ENCODE data around the gene RHOT2. TPM values are rescaled to one million over a fixed set of nuclear protein-coding genes. Genes with fewer than 3 reads are reported as not detected.

The RHOT2 gene
- total RNA-seq, 1 experiment from 2014 or later, result 98.5 TPM

- Histone ChIP-seq H3K27ac (ENCODE audit: low read depth, low read length) (peak overlapping the region; percentile 18; the same call in 1 of the 2 replicates), H3K4me3 (replicated peaks in 1 of 2; ENCODE audit: low read depth in 1 of 2, low read length in 2 of 2) (no peak overlapping the region), H3K79me2 (ENCODE audit: insufficient read depth, low read length) (peaks cover 30% of the 10 kb centered on the region), H3K27me3 (ENCODE audit: insufficient read depth, low read length) (no peaks in the 10 kb centered on the region), H3K4me1 (ENCODE audit: control insufficient read depth in 1 of 2, insufficient read depth in 2 of 2, low read length in 2 of 2) (peaks cover 3 to 40% of the 10 kb centered on the region in 2 experiments), H3K9ac (ENCODE audit: low read length) (no peak overlapping the region), H3K9me3 (ENCODE audit: control insufficient read depth in 1 of 2, insufficient read depth in 1 of 2, low read depth in 1 of 2, low read length in 2 of 2) (no peaks in the 10 kb centered on the region), H3K36me3 (ENCODE audit: control insufficient read depth in 1 of 2, insufficient read depth in 2 of 2, low read length in 2 of 2) (no peaks in the 10 kb centered on the region; a peak in 2 of 4 replicates), H2AFZ (ENCODE audit: low read depth, low read length, poor library complexity, severe bottlenecking) (no peak overlapping the region), H3K9me2 (ENCODE audit: insufficient read depth) (no peaks in the 10 kb centered on the region), H4K20me1 (ENCODE audit: insufficient read depth) (no peaks in the 10 kb centered on the region), H3K4me2 (ENCODE audit: low read length) (no peak overlapping the region)
- RAD21 ChIA-PET (ENCODE audit: low non-redundant PET in 1 of 2, low total read pairs in 2 of 2, uncharacterized antibody in 2 of 2, unreplicated experiment in 2 of 2), result no interaction called here
- intact Hi-C loops (cut with micrococcal nuclease), result no loop called here
- POLR2A ChIA-PET, result interaction anchor here (1.4 to 1.7 kb wide), 2 partner anchors 13 to 81 kb away, joined by 4 to 7 read pairs; partner anchors contain the start of genes CHTF18 and RPUSD1
- DNase-seq (ENCODE audit: low read depth, low spot score) (no peak), ATAC-seq (no peak)
- CTCF ChIA-PET, result no interaction called here
- no TSS peak for BruUV-seq (replicated peaks)
- TF ChIP-seq EGR1 (IDR thresholded peaks at IDR 0.05; ENCODE audit: low read depth), result no peak
- TF ChIP-seq, protein P1, sequence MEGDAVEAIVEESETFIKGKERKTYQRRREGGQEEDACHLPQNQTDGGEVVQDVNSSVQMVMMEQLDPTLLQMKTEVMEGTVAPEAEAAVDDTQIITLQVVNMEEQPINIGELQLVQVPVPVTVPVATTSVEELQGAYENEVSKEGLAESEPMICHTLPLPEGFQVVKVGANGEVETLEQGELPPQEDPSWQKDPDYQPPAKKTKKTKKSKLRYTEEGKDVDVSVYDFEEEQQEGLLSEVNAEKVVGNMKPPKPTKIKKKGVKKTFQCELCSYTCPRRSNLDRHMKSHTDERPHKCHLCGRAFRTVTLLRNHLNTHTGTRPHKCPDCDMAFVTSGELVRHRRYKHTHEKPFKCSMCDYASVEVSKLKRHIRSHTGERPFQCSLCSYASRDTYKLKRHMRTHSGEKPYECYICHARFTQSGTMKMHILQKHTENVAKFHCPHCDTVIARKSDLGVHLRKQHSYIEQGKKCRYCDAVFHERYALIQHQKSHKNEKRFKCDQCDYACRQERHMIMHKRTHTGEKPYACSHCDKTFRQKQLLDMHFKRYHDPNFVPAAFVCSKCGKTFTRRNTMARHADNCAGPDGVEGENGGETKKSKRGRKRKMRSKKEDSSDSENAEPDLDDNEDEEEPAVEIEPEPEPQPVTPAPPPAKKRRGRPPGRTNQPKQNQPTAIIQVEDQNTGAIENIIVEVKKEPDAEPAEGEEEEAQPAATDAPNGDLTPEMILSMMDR (IDR thresholded peaks at IDR 0.05 in 2 of 3, conservative IDR thresholded peaks at IDR 0.05 in 1 of 3; ENCODE audit: borderline replicate concordance in 1 of 3, insufficient read depth in 1 of 3, low read depth in 2 of 3, low read length in 2 of 3), result no peak
- TF ChIP-seq, protein P2, sequence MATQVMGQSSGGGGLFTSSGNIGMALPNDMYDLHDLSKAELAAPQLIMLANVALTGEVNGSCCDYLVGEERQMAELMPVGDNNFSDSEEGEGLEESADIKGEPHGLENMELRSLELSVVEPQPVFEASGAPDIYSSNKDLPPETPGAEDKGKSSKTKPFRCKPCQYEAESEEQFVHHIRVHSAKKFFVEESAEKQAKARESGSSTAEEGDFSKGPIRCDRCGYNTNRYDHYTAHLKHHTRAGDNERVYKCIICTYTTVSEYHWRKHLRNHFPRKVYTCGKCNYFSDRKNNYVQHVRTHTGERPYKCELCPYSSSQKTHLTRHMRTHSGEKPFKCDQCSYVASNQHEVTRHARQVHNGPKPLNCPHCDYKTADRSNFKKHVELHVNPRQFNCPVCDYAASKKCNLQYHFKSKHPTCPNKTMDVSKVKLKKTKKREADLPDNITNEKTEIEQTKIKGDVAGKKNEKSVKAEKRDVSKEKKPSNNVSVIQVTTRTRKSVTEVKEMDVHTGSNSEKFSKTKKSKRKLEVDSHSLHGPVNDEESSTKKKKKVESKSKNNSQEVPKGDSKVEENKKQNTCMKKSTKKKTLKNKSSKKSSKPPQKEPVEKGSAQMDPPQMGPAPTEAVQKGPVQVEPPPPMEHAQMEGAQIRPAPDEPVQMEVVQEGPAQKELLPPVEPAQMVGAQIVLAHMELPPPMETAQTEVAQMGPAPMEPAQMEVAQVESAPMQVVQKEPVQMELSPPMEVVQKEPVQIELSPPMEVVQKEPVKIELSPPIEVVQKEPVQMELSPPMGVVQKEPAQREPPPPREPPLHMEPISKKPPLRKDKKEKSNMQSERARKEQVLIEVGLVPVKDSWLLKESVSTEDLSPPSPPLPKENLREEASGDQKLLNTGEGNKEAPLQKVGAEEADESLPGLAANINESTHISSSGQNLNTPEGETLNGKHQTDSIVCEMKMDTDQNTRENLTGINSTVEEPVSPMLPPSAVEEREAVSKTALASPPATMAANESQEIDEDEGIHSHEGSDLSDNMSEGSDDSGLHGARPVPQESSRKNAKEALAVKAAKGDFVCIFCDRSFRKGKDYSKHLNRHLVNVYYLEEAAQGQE (IDR thresholded peaks at IDR 0.05; ENCODE audit: low read depth), result no peak
Observed at GRCh38 chr16:707062-707538, 39.2 kb downstream of the RHOT2 start.

Measured in HCT116 (cell line).